Vagina (tissue), 2 donors: ENCODE results near the gene DMD. TPM values are rescaled to one million over a fixed set of nuclear protein-coding genes. Genes with fewer than 3 reads are reported as not detected.

Experiments
- DNase-seq, 2 donors: peaks; one replicate each; pipeline ENCODE4 v3.0.0-alpha.2; 2017; ENCODE audit errors: extremely low spot score in 2 of 2
- H3K27ac ChIP-seq: fragments of 200-600 bp; sonication (generic); one replicate; pipeline ENCODE4 v1.5.1; 2019
- H3K27me3 ChIP-seq: fragments of 200-600 bp; sonication (generic); one replicate; pipeline ENCODE4 v1.5.1; 2019
- H3K36me3 ChIP-seq, 2 donors: fragments of 200-600 bp; sonication (generic); one replicate each; pipeline ENCODE4 v1.5.1; 2017 to 2019
- H3K4me1 ChIP-seq: fragments of 200-600 bp; sonication (generic); one replicate; pipeline ENCODE4 v1.5.1; 2019
- H3K4me3 ChIP-seq, 2 donors: fragments of 200-600 bp; sonication (generic); 1 replicate in 1 of 2; 2 replicates in 1 of 2; pipeline ENCODE4 v1.5.1; 2016 to 2019
- H3K9me3 ChIP-seq: fragments of 200-600 bp; sonication (generic); one replicate; pipeline ENCODE4 v1.5.1; 2019
- POLR2A ChIP-seq, 2 donors: fragments of 450-650 bp; IDR thresholded peaks; one replicate each; pipeline ENCODE4 v1.6.1; 2017; ENCODE audit warnings: antibody characterized with exemption in 2 of 2, mild to moderate bottlenecking in 2 of 2, moderate library complexity in 2 of 2
- POLR2AphosphoS5 ChIP-seq, 2 donors: sonication (generic); formaldehyde crosslinking; IDR thresholded peaks; one replicate each; pipeline ENCODE4 v1.9.0; 2017; ENCODE audit warnings: antibody characterized with exemption in 2 of 2, mild to moderate bottlenecking in 2 of 2, low read depth in 1 of 2; ENCODE audit not compliant: insufficient read depth in 1 of 2
- intact Hi-C: fragments of 100-400 bp; cut with DNase I; formaldehyde crosslinking; loops from one replicate; pipeline ENCODE4 v1.15.1; 2023
- total RNA-seq: library from RNA; depleted of rRNA; stranded (reverse); fragments of >200 nt; gene quantifications from one replicate; pipeline ENCODE4 v1.2.3, GENCODE V29; 2016
- TF ChIP-seq, protein P1 (sequence below), 3 experiments: fragments of 450-650 bp in 2 of 3; fragments of 200-600 bp in 1 of 3; sonication (generic) in 1 of 3; IDR thresholded peaks; one replicate each; pipeline ENCODE4 v1.5.1; 2017 to 2019; ENCODE audit warnings: antibody characterized with exemption in 3 of 3, mild to moderate bottlenecking in 2 of 3, moderate library complexity in 2 of 3

DMD gene
- total RNA-seq, 1 donor from 2014 or later = 25.8 TPM

DNA sequence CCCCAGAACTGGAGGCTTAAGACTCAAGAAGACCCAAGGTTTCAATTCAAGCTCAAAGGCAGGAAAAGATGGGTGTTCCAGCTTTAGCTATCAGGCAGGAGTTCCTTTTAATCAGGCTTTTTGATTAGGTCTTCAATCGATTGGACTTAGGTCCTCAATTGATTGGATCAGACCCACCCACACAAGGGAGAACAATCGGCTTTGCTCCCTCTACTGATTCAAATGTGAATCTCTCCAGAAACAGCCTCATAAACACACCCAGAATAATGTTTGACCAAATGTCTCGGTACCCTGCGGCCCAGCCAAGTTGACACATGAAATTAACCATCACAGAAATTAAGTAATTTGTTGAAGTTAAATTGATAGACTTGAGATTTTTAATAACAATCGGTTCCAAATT, 1222.4 kb downstream of the DMD start:
- TF ChIP-seq POLR2AphosphoS5 (IDR thresholded peaks at IDR 0.05; ENCODE audit: insufficient read depth in 1 of 2, low read depth in 1 of 2) (no peak), POLR2A (IDR thresholded peaks at IDR 0.05) (no peak)
- TF ChIP-seq, protein P1, sequence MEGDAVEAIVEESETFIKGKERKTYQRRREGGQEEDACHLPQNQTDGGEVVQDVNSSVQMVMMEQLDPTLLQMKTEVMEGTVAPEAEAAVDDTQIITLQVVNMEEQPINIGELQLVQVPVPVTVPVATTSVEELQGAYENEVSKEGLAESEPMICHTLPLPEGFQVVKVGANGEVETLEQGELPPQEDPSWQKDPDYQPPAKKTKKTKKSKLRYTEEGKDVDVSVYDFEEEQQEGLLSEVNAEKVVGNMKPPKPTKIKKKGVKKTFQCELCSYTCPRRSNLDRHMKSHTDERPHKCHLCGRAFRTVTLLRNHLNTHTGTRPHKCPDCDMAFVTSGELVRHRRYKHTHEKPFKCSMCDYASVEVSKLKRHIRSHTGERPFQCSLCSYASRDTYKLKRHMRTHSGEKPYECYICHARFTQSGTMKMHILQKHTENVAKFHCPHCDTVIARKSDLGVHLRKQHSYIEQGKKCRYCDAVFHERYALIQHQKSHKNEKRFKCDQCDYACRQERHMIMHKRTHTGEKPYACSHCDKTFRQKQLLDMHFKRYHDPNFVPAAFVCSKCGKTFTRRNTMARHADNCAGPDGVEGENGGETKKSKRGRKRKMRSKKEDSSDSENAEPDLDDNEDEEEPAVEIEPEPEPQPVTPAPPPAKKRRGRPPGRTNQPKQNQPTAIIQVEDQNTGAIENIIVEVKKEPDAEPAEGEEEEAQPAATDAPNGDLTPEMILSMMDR (IDR thresholded peaks at IDR 0.05) = no peak
- DNase-seq = no peak
- Histone ChIP-seq H3K27me3 (no peaks in the 10 kb centered on the region), H3K9me3 (no peaks in the 10 kb centered on the region), H3K27ac (no peak overlapping the region), H3K4me1 (no peaks in the 10 kb centered on the region), H3K36me3 (no peaks in the 10 kb centered on the region), H3K4me3 (no peak overlapping the region)
- intact Hi-C loops = no loop called here

DNA sequence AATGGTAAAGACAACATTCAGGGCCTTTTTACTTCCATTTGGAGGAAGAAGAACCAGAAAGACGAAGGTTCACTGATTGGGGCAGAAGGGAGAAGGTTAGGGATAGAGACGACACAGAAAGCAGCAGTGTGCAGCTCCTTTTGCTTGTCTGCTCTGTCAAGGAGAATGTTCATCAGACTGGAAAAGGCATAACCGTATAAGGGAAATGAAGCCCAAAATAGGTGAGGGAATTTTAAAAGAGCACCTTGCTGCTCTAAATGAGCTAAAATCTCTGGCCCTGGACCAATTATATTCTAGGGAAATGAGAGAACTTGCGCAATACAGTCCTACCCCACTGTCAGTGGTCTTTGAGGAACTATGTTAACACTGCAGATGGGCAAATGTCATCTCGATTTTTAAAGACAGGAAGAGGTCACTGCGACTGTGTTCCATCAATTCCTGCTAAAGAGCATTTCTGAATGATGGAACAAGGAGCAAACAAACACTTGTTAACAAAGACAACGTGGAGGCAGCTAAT, 1229.7 kb downstream of the DMD start:
- H3K9me3 ChIP-seq = no peaks in the 10 kb centered on the region
- DNase-seq = no peak
- no peak overlapping the region for H3K4me3 ChIP-seq
- H3K4me1 ChIP-seq = no peaks in the 10 kb centered on the region
- no peaks in the 10 kb centered on the region for H3K36me3 ChIP-seq
- no peak overlapping the region for H3K27ac ChIP-seq
- H3K27me3 ChIP-seq = no peaks in the 10 kb centered on the region
- no peak for TF ChIP-seq POLR2A (IDR thresholded peaks at IDR 0.05)
- no peak for TF ChIP-seq POLR2AphosphoS5 (IDR thresholded peaks at IDR 0.05; ENCODE audit: insufficient read depth in 1 of 2, low read depth in 1 of 2)
- TF ChIP-seq, protein P1 (IDR thresholded peaks at IDR 0.05) = no peak
- intact Hi-C loops = no loop called here

DNA sequence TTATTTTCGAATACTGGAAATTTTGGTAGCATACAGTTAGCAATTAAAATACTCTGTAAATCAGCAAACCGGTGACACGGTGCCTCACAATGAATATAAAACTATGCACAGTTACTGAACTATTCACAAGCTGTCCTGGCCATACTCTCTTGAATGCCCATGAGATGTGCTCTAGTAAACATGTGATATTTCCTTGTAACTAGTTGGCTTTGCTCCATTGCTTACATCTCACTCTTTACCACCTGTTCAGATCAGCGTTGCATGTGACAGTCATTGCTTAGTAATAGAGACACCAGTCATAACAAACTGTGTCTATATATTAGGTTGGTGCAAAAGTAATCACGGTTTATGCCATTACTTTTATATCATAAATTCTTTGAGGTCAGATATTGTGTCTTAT, 1241.6 kb downstream of the DMD start:
- Histone ChIP-seq H3K4me3 (no peak overlapping the region), H3K4me1 (no peaks in the 10 kb centered on the region), H3K27ac (no peak overlapping the region), H3K27me3 (no peaks in the 10 kb centered on the region), H3K36me3 (no peaks in the 10 kb centered on the region), H3K9me3 (no peaks in the 10 kb centered on the region)
- TF ChIP-seq POLR2AphosphoS5 (IDR thresholded peaks at IDR 0.05; ENCODE audit: insufficient read depth in 1 of 2, low read depth in 1 of 2) (no peak), POLR2A (IDR thresholded peaks at IDR 0.05) (no peak)
- TF ChIP-seq, protein P1 (IDR thresholded peaks at IDR 0.05) = no peak
- no peak for DNase-seq
- intact Hi-C loops = no loop called here

DNA sequence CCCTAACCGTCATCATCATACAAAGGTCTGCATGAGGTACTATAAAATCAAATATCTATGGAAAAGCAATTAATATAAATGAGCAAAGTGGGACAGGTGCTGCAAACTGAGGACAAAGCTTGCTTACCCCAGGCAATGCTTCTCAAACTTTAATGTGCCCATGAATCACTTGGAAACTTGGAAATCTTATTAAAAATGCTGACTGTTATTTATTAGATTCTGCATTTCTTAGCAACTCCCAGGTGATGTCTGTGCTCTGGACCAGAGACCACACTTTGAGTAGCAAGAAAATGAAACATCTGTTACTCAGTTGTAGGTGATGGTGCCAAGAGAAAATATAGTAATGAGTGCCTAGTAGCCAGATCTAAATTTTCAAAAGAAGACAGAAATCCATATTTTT, 1249.1 kb downstream of the DMD start:
- Histone ChIP-seq H3K27me3 (no peaks in the 10 kb centered on the region), H3K4me3 (no peak overlapping the region), H3K4me1 (no peaks in the 10 kb centered on the region), H3K36me3 (no peaks in the 10 kb centered on the region), H3K9me3 (no peaks in the 10 kb centered on the region), H3K27ac (no peak overlapping the region)
- intact Hi-C loops = no loop called here
- no peak for DNase-seq
- TF ChIP-seq POLR2A (IDR thresholded peaks at IDR 0.05) = no peak
- TF ChIP-seq, protein P1 (IDR thresholded peaks at IDR 0.05) = no peak
- no peak for TF ChIP-seq POLR2AphosphoS5 (IDR thresholded peaks at IDR 0.05; ENCODE audit: insufficient read depth in 1 of 2, low read depth in 1 of 2)

DNA sequence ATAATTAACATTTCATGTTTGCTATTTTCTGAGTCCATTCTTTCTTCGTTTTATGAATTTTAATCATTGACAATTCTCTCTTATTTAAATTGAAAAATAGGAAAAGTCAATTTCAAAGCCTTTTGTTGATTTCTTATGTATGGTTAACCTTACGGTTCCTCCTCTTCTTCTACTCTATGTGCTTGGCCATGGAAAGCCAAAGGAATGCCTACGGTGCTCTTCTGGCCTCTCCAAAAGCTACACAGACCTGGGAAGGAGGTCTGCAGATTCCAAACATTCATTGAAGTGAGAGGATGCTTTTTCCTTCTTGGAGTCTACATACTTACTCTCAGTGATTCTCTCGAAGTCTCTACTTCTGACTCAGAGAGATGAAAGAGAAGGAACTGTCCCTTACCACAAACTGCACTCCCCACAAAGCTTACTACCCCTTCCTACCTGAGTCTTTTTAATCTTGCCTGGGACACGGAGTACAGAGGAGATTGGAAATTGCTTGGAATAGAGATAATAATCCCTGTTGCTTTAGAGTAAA, 1276.4 kb downstream of the DMD start:
- H3K27me3 ChIP-seq = no peaks in the 10 kb centered on the region
- no peaks in the 10 kb centered on the region for H3K9me3 ChIP-seq
- TF ChIP-seq POLR2A (IDR thresholded peaks at IDR 0.05) (no peak), POLR2AphosphoS5 (IDR thresholded peaks at IDR 0.05; ENCODE audit: insufficient read depth in 1 of 2, low read depth in 1 of 2) (no peak)
- TF ChIP-seq, protein P1 (IDR thresholded peaks at IDR 0.05) = no peak
- no peak for DNase-seq
- no peaks in the 10 kb centered on the region for H3K36me3 ChIP-seq
- H3K27ac ChIP-seq = no peak overlapping the region
- no peak overlapping the region for H3K4me3 ChIP-seq
- intact Hi-C loops = no loop called here
- H3K4me1 ChIP-seq = no peaks in the 10 kb centered on the region
